Left ventricle myocardium inferior (tissue), 1 donor: ENCODE data around the gene TSPAN3. TPM values are rescaled to one million over a fixed set of nuclear protein-coding genes. Genes with fewer than 3 reads are reported as not detected.

Source experiments
- DNase-seq: peaks from one replicate; pipeline ENCODE4 v3.0.0-alpha.2; 2020
- H3K27ac ChIP-seq: fragments of 200-600 bp; replicated peaks from 2 replicates; pipeline ENCODE4 v1.8.0; 2021
- H3K27me3 ChIP-seq: fragments of 200-600 bp; 2 replicates; pipeline ENCODE4 v1.8.0; 2021; ENCODE audit warnings: low read depth
- H3K36me3 ChIP-seq: fragments of 200-600 bp; 2 replicates; pipeline ENCODE4 v1.8.0; 2021
- H3K4me1 ChIP-seq: fragments of 200-600 bp; 2 replicates; pipeline ENCODE4 v1.8.0; 2021
- H3K4me3 ChIP-seq: fragments of 200-600 bp; 2 replicates; pipeline ENCODE4 v1.8.0; 2021; ENCODE audit warnings: mild to moderate bottlenecking, moderate library complexity
- H3K9me3 ChIP-seq: fragments of 200-600 bp; replicated peaks from 2 replicates; pipeline ENCODE4 v1.8.0; 2021
- intact Hi-C: fragments of 100-400 bp; cut with micrococcal nuclease; formaldehyde crosslinking; loops from one replicate; pipeline ENCODE4 v1.11.0; 2022
- total RNA-seq: library from RNA; stranded (reverse); fragmentation: NEBNext Ultra II Directional; extraction: Animal tissue kit (Norgen Biotek cat#: 25700); gene quantifications from one replicate; pipeline ENCODE4 v1.2.1, GENCODE V29; 2021
- TF ChIP-seq, protein P1 (sequence below): fragments of 200-600 bp; IDR thresholded peaks from 2 replicates; pipeline ENCODE4 v1.8.0; 2021; ENCODE audit warnings: antibody characterized with exemption, mild to moderate bottlenecking, borderline replicate concordance
- donor health status: DM: no; HTN: yes; CAD: no; lungs with severe emphysema.

Gene TSPAN3
- total RNA-seq, 1 donor from 2014 or later, result 98.6 TPM

DNA sequence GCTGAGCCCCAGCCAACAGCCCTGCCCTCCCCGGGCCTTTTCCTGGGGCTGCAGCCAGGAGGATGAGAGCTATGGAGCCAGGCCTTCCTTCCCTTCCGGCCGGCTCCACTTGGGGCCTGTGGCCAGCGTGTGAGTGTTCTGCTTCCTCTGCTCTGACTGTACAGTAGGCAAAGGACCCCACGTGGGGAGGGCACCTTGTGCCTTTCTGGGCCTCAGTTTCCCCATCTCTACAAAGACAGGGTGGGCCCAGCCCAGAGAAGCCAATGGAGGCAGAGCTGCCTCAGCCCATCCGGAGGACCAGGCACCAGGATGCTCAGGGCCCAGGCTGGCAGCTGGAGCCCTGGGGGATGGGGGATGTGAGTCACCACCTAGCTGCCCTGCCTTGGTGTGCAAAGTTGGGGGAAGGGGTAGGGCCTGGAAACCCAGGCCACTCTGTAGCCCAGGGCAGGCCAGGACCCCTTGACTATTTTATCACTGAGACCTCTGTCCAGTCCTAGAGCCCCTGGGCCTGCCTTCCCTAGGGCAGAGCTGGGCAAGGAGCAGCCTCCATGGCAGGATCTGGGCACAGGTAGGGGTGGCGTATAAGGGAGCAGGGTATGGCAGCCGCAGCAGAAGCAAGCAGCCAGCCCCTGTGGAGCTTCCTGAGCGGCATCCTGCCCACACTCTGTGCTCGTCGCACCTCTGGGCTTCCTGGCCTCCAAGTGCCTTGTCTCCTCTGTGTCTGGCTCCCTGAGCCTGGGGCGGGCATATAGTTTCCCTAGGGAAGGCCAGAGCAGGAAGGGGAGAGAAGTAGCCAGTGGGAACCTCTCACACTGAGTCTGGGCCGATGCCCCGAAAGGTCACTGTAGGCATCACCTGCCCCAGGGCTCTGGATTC lies 74.1 kb downstream of the TSPAN3 start:
- H3K9me3 ChIP-seq, result no peaks in the 10 kb centered on the region
- no peaks in the 10 kb centered on the region for H3K27me3 ChIP-seq
- intact Hi-C loops, result no loop called here
- TF ChIP-seq, protein P1, sequence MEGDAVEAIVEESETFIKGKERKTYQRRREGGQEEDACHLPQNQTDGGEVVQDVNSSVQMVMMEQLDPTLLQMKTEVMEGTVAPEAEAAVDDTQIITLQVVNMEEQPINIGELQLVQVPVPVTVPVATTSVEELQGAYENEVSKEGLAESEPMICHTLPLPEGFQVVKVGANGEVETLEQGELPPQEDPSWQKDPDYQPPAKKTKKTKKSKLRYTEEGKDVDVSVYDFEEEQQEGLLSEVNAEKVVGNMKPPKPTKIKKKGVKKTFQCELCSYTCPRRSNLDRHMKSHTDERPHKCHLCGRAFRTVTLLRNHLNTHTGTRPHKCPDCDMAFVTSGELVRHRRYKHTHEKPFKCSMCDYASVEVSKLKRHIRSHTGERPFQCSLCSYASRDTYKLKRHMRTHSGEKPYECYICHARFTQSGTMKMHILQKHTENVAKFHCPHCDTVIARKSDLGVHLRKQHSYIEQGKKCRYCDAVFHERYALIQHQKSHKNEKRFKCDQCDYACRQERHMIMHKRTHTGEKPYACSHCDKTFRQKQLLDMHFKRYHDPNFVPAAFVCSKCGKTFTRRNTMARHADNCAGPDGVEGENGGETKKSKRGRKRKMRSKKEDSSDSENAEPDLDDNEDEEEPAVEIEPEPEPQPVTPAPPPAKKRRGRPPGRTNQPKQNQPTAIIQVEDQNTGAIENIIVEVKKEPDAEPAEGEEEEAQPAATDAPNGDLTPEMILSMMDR, result no peak
- H3K27ac ChIP-seq, result peak overlapping the region; percentile 31
- peak; percentile 39 for DNase-seq
- peaks cover 22% of the 10 kb centered on the region for H3K4me1 ChIP-seq
- no peaks in the 10 kb centered on the region for H3K36me3 ChIP-seq
- peak overlapping the region; percentile 44 for H3K4me3 ChIP-seq

DNA sequence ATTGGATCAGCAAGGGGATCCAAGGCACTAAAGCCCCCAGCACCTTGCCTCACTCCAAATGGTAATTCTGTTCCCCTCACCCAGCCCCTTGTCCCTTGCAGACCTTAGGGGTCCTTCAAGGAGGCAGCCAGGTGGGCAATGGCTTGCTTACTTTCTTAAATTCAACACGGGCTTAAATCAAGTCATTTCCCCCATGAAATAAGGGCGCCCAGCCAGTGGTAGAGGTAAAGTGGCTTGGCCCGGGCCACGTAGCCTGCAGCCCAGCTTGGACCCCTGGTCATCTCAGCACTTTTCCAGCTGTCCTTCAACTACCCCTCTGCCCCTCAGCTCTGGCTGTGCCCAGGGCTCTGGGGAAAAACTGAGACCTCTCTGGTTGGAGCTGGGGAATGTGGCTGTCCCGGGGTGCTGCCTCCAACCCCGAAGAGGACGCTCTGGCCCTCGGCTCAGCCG lies 74.8 kb downstream of the TSPAN3 start:
- TF ChIP-seq, protein P1, result no peak
- DNase-seq, result no peak
- Histone ChIP-seq H3K4me3 (peak overlapping the region; percentile 44), H3K27ac (peak overlapping the region; percentile 31), H3K4me1 (peaks cover 22% of the 10 kb centered on the region), H3K27me3 (no peaks in the 10 kb centered on the region), H3K36me3 (no peaks in the 10 kb centered on the region), H3K9me3 (no peaks in the 10 kb centered on the region)
- intact Hi-C loops, result no loop called here

DNA sequence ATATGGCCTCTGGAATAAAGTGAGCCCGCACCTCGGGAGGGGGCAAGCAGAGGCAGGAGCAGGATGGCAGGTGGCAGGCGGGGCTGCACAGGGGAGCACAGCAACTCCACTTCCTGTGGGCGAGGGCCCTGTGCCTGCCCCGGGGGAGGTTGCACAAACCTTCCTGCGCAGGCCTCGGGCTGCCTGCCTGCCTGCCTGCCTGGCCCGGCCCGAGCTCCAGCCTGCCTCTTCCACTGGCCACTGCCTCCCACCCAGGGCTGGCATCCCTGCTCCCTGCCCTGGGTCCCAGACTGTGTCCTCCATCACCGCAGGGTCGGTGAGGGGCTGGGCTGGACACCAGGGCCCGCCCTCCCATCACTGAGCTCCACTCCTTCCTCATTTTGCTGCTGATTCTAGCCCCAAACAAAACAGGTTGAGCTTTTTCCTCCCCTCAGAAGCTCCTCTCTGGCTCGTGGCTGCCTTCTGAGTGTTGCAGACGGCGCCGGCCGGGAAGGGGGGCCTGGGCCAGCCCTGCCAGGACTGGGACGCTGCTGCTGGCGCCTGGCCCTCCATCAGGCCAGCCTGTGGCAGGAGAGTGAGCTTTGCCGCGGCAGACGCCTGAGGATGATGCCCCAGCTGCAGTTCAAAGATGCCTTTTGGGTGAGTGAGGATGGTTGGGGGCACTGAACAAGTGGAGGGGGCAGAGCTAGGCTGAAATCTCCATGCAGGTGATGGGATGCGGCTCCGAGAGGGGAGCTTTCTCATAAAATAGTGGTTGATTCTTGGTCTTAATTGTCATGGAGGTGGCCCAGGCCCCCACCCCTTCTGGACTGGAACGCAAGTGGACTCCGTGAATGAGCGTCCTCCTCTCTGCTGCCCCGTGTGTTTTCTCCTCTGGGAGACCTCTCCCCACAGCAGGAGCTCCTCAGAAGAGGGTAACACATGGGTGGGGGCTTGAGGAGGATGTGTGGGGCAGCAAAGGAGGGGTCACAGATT lies 75.7 kb downstream of the TSPAN3 start, which contains the start of gene PSTPIP1:
Gene PSTPIP1 (plus strand): TSS at position 156 of the 975 bp plus-strand sequence. CDS start 448 bp downstream, at position 604.
- TF ChIP-seq, protein P1, result no peak
- Histone ChIP-seq H3K4me3 (peak within 1 kb of the TSS; percentile 44), H3K27ac (peak within 1 kb of the TSS; percentile 59), H3K9me3 (no peaks in the 10 kb centered on the region), H3K36me3 (no peaks in the 10 kb centered on the region), H3K27me3 (no peaks in the 10 kb centered on the region), H3K4me1 (peaks cover 22% of the 10 kb centered on the region)
- intact Hi-C loops, result no loop called here
- DNase-seq, result peak; percentile 37

DNA sequence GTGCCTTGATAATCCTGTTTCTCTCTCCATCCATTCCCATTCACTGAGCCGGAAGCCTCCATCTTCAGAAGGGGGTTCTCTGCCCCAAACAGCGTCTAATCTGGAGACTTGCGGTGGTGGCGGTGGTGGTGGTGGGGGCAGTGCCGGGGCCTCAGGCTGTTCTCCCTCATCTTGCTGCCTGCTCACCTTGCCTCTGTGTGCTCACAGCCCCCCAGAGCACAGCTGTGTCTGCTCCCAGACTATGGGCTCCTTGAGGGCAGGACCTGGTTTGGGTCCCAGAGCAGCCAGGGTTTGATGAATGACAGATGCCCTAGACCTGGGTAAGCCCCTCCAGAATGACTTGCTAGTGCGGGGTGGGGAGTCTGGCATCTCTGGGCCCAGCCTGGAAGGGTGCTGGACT lies 76.4 kb downstream of the TSPAN3 start:
- Histone ChIP-seq H3K27me3 (no peaks in the 10 kb centered on the region), H3K36me3 (no peaks in the 10 kb centered on the region), H3K4me1 (peaks cover 23% of the 10 kb centered on the region), H3K4me3 (no peak overlapping the region), H3K9me3 (no peaks in the 10 kb centered on the region), H3K27ac (peak overlapping the region; percentile 59)
- TF ChIP-seq, protein P1, result no peak
- intact Hi-C loops, result no loop called here
- DNase-seq, result no peak

DNA sequence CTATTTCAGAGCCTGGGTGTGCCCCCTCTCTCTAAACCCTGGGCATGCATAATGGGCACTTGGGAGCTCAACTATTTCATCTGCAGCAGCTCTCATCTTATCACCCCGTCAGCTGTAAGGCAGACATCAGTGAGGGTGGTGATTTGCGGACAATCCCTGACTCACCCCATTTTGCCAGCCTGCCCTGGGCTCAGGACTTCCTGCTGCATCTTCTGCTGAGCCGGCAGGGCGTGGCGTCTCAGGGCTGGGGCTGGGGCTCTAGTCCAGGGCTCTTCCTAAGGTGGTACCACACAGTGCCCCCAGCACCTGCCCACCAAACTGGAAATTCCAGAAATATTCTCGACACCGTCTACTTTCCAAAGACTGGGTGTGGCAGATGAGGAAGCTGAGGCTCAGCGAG lies 76.9 kb downstream of the TSPAN3 start:
- no peaks in the 10 kb centered on the region for H3K27me3 ChIP-seq
- DNase-seq, result peak; percentile 51
- peaks cover 28% of the 10 kb centered on the region for H3K4me1 ChIP-seq
- TF ChIP-seq, protein P1, result no peak
- H3K9me3 ChIP-seq, result no peaks in the 10 kb centered on the region
- H3K27ac ChIP-seq, result no peak overlapping the region
- intact Hi-C loops, result no loop called here
- H3K36me3 ChIP-seq, result no peaks in the 10 kb centered on the region
- H3K4me3 ChIP-seq, result no peak overlapping the region
